ENCODE measurements around the gene OR6K6.

OR6K6 gene

DNA sequence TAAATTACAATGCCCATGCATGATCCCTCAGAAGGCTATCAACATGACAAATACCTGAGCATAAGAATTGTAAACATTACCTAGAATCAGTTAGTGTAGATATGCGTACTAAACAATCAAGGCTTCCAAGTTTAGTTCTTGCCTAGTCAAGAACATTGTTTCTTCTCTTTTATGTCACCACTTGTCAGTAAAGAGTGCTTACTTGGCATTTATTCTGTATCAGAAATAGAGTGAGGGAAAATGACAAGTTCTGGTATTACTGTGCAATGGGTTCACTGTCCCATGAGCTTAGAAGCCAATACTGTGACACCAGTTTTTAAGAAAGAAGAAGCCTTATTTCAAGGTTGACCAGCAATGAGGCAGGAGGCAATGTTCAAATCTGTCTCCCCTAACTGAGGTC is 49.2 kb downstream of the OR6K6 start:
- no peak for DNase-seq
